Measurements from ENCODE around the gene RAD51D.
"Not testable (repeated sequence)": the region's sequence is repeated elsewhere in the genome, so short reads cannot be mapped to it uniquely, and the experiment has no call there.

The RAD51D gene

GRCh38 chr17:35119370-35120165 lies at the start of gene RAD51D:
Gene RAD51D (minus strand): TSS chr17:35119860. CDS start chr17:35119613, 247 bp downstream.
- DNase-seq (ENCODE audit: low read depth), result peak; percentile 74

DNA sequence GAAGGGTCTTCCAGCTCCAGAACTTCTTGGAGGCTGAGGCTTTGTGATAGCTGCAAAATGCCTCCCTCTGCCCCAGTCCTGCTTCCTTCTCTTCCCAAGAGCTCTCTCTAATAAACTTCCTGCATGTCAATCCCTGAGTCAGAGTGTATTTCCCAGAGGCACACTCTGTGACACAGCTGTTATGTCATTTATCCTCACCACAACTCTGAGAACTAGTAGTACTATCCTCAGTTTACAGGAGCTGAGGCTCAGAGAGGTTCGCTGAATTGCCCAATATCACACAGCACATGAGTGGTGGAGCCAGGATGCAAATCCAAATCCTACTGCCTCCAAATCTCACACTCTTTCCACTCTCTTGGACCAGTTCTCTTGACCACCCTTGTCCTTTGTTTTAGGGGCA lies 48.0 kb upstream of the RAD51D start:
- DNase-seq (ENCODE audit: low read depth), result no peak

DNA sequence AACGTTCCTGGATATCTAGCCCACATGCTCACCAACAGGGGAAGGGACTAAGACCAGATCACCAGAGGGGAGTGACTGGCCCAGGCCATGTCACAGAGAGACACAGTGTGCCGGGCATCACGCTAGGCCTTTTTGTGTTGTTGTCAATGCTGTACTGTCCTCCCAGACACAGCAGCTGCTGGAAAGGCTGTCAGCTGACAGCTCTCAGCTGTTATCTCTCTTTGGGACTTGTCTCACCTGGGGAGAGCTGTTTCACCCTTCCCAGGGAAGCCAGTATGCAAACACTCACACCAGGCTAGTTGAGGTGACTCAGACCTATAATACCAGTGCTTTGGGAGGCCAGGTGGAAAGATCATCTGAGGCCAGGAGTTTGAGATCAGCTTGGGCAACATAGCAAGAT lies 47.4 kb upstream of the RAD51D start:
- DNase-seq (ENCODE audit: low read depth), result no peak

DNA sequence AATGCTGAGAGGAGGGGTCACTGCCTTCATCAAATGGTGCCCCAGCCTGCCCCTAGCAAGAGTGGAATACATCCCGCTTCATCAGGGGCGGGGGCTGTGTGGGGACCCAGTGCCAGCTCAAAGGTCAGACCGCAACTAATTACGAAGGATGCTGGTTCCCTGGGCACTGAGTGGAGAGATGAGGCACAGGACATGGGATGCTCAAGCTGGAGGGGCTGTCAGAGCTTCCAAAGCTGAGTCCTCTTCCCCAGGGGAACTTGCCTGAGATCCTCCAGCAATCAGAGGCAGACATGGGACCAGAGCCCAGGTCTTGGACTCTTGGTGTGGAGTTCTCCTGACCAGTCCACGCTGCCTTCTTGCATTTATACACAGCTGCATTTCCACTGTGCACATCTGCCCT lies 46.9 kb upstream of the RAD51D start:
- DNase-seq (ENCODE audit: low read depth), result no peak

GRCh38 chr17:35164716-35165115 lies 45.1 kb upstream of the RAD51D start:
- no peak for DNase-seq (ENCODE audit: low read depth)

DNA sequence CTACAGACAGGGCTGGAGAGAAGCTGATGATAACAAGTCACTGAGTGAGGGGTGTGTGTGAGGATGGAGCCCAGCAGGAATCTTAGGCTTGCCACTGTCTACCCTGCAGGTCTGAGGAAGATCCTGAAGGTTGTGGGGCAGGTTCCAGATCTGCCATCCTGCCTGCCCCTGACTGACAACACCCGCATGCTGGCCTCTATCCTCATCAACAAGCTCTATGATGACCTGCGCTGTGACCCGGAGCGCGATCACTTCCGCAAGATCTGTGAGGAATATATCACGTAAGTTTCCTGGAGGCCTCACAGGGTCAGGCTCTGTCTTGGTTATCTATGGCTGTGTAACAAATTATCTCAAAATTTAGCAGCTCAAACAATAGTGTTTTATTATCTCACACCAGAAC lies 44.2 kb upstream of the RAD51D start:
- DNase-seq (ENCODE audit: low read depth), result no peak

- DNase-seq (ENCODE audit: low read depth), result no peak
These were observed 43.1 kb upstream of the RAD51D start for GRCh38 chr17:35162755-35163154.

GRCh38 chr17:35161281-35161761 lies 41.7 kb upstream of the RAD51D start:
- DNase-seq (ENCODE audit: low read depth), result no peak

- no peak for DNase-seq (ENCODE audit: low read depth)
These were observed 40.9 kb upstream of the RAD51D start for GRCh38 chr17:35160354-35161201.

GRCh38 chr17:35159940-35160339 lies 40.3 kb upstream of the RAD51D start:
- DNase-seq (ENCODE audit: low read depth), result no peak

DNA sequence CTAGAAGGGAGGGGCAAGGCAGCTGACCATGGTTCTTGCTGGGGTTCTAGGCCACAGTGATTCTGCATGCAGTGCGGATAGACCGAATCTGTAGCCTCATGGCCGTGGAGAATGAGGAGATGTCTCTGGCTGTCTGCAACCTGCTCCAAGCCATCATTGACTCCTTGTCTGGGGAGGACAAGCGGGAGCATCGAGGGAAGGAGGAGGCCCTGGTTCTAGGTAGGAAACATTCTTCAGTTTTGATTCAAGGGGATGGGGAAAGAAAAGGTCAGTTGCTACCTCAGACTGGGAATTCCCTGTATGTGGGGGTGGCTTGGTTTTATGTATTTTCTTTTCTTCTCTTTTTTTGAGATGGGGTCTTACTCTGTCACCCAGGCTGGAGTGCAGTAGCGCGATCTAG lies 35.6 kb upstream of the RAD51D start:
- no peak for DNase-seq (ENCODE audit: low read depth)

- DNase-seq (ENCODE audit: low read depth), result no peak
These were observed 34.8 kb upstream of the RAD51D start for GRCh38 chr17:35154196-35155165.

GRCh38 chr17:35152421-35153140 lies 32.9 kb upstream of the RAD51D start:
- DNase-seq (ENCODE audit: low read depth), result no peak

GRCh38 chr17:35151080-35151479 lies 31.4 kb upstream of the RAD51D start:
- DNase-seq (ENCODE audit: low read depth), result not testable (repeated sequence)

DNA sequence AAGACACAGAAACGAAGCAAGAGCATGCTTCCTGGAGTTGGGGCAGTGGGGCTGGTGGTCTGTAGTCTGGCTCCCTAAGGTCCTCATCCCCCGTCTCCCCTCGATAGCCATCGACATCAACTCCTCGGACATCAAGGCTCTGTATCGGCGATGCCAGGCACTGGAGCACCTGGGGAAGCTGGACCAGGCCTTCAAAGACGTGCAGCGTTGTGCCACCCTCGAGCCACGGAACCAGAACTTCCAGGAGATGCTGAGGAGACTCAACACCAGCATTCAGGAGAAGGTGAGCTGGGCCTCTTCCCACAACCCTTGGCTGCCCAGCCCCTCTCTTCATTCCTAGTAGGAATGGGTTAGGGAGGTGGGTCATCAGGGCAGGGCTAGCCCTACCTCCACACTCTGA lies 30.3 kb upstream of the RAD51D start:
- DNase-seq (ENCODE audit: low read depth), result no peak

- no peak for DNase-seq (ENCODE audit: low read depth)
These were observed 28.5 kb upstream of the RAD51D start for GRCh38 chr17:35148144-35148543.

DNA sequence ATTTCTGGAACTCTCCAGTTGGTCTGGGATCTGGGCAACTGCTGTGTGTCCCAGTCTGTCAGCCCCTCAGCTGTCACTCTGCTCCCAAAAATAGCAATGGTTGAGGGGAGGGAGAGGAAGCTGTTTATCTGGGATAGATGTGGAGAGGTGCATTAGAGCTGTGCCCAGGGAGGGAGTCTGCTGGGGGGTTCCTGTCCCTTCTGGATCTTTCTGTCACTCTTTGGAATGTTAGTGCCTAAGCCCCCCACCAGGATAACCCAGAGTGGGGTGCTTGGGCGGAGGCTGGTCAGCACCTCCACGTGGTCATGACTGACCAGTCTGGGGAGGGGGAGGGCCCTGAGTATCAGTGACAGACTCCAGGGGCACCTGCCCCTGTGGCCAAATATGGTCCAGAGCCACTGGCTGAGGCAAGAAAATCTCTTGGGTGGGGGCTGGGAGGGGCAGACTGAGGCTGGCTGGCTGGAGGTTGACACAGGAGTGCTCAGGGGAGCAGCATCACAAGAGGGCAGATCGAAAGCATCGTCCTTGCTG lies 27.8 kb upstream of the RAD51D start, which contains the start of gene UNC45B:
Gene UNC45B (plus strand): TSS at position 443 of the 531 bp plus-strand sequence. CDS start 447 bp downstream, outside the sequence.
- no peak for DNase-seq (ENCODE audit: low read depth)

GRCh38 chr17:35146214-35146833 lies 26.7 kb upstream of the RAD51D start:
- no peak for DNase-seq (ENCODE audit: low read depth)

- no peak for DNase-seq (ENCODE audit: low read depth)
These were observed 25.2 kb upstream of the RAD51D start for GRCh38 chr17:35144840-35145239.

DNA sequence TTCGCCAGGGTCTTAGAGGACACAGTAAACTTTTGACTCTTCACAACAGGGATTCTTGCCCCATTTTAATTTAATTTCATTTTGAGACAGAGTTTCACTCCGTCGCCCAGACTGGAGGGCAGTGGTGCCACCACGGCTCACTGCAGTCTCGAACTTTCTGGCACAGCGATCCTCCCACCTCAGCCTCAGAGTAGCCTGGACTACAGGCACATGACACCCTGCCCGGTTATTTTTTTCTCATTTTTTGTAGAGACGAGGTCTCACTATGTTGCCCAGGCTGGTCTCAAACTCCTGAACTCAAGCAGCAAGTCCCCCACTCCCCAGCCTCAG lies 22.8 kb upstream of the RAD51D start:
- DNase-seq (ENCODE audit: low read depth), result no peak

Measured in activated T-helper 9 cell treated with anti-CD3 and anti-CD28 coated beads, Interleukin-2, amount 50 U/mL, for 16 hours (primary cell).